GM18868 (cell line): ENCODE results near the gene CYP4F3.
"Not testable (repeated sequence)": the region's sequence is repeated elsewhere in the genome, so short reads cannot be mapped to it uniquely, and the experiment has no call there.

Experiments
- ATAC-seq: cut with Tn5 transposase; IDR thresholded peaks from one replicate; pipeline ENCODE4 v1.9.1; 2021; ENCODE audit warnings: mild to moderate bottlenecking, moderate library complexity; ENCODE audit not compliant: unreplicated experiment

Gene CYP4F3

DNA sequence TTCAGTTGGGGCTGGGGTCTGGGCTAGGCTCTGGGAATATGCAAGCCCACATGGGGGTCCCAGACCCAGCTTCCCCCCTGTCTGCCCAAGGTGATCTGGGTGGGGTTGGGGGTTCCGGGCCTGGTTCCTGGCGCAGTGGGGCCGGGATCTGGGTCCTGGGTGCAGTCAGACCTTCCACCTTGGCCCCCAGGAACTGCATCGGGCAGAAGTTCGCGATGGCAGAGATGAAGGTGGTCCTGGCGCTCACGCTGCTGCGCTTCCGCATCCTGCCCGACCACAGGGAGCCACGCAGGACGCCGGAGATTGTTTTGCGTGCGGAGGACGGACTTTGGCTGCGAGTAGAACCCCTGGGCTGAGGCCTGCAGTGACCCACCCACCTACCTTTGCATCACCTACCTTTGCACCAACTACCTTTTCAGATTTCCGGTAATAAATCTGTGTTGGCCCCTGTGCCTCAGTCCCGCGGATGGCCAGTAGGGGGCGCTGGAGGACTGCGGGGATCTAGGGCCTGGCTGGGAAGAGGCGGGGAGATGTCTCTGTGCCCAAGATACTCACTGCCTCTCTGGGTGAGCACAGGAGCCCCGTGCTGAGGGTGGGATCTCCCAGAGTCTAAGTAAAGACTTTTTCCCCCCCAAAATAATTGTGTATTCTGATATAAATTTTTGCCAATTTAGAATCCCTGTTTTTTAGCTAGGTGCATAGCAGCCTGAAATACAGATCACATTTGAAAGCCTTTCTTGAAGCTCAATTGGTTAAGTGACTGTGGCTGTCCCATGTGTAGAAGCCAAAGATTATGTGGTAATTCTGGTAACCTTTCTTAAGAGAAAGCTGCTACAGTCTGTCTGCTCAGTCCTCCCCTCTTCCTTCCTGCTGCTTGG lies 11.5 kb upstream of the CYP4F3 start:
- no peak for ATAC-seq

DNA sequence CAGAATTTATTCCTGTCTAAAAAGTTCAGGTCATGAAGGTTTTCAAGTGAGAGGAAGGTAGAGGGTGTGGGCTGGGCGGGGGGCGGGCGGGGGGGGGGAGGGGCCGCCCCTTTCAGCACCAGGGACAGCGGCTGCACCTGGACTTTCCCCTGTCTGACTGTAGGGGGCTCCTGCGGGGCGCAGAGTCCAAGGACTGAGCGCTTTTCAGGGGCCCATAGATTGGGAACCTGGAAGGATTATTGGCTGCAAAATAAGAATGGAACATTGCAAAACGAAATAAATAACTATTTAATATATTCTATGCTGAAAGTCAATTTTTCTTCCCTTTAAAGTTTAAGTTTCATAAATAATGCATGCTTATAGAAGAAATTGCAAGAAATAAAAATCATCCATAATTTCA lies 8.9 kb upstream of the CYP4F3 start:
- no peak for ATAC-seq

DNA sequence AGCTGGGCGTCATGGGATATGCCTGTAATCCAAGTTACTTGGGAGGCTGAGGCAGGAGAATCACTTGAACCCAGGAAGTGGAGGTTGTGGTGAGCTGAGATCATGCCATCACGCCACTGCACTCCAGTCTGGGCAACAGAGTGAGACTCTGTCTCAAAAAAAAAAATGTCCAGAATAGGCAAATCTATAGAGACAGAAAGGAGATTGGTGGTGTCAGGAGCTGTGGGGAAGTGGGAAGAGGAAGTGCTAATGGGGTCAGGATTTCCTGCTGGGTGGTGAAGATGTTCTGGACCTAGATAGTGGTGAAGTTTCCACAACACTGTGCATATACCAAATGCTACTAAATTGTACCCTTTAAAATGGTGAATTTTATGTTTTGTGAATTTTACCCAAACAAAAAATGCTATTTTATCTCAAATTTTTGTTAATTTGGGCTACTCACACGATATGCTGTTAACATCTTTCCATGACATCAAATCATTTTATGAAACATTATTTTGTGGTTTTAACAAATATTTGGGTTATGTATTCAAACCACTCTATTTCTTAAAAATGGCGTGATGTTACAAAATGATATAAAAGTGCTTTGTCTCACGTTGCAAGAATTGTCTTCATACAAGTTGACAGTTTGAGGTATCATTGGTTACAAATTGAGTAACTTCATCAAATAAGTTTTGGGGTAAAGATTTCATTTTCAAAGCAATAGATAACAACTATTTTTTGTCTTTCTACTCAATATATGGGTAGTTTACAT lies 7.4 kb upstream of the CYP4F3 start:
- ATAC-seq: no peak

DNA sequence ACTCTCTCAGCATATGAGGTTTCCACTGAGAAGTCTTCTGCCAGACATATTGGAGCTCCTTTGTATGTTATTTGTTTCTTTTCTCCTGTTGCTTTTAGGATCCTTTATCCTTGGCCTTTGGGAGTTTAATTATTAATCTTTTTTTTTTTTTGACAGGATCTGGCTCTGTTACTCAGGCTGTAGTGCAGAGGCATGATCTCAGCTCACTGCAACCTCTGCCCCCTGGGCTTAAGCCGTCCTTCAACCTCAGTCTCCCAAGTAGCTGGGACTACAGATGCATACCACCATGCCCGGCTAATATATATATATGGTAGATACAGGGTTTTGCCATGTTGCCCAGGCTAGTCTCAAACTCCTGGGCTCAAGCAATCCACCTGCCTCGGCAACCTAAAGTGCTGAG lies 6.6 kb upstream of the CYP4F3 start:
- no peak for ATAC-seq

DNA sequence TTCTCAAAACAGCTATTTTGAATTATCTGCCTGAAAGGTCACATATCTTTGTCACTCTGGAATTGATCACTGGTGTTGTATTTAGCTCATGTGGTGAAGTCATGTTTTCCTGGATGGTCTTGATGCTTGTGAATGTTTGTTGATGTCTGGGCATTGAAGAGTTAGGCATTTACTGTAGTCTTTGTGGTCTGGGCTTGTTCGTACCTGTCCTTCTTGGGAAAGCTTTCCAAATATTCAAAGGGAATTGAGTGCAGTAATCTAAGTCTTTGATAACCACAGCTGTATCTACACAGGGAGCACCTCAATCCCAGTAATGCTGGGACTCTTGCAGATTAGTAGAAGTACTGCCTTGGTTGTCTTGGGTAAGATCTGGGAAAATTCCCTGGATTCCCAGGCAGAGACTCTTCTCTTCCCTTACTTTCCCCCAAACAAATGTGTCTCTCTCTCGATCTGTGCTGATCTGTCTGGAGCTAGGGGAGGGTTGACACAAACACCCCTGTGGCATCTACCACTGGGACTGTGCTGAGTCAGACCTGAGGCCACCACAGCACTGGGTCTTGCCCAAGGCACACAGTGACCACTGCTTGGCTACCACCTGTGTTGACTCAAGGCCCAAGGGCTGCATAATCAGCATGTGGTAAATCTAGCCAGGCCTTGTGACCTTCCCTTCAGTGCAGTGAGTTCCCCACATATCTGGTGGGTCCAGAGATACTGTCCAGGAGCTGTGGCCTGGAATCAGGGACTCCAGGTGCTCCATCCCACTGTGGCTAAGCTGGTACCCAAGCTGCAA lies 5.5 kb upstream of the CYP4F3 start:
- ATAC-seq: no peak

DNA sequence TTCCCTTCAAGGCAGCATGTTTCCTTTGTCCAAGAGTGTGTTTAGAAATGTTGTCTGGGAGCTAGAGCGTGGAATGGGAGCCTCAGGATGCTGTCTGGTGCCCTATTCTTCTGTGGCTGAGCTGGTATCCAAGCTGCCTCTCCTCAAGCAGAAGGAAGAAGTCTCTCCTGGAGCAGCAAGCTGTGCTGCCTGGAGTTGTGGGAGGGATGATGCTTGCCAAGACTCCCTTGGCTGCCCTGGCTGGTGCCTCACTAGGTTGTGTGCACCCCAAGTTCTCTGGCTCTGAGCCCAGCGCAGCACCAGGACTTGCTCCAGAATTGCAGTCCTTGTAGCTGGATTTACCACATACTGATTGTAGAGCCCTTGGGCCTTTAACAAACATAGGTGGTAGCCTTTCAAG lies 4.7 kb upstream of the CYP4F3 start:
- ATAC-seq: no peak

DNA sequence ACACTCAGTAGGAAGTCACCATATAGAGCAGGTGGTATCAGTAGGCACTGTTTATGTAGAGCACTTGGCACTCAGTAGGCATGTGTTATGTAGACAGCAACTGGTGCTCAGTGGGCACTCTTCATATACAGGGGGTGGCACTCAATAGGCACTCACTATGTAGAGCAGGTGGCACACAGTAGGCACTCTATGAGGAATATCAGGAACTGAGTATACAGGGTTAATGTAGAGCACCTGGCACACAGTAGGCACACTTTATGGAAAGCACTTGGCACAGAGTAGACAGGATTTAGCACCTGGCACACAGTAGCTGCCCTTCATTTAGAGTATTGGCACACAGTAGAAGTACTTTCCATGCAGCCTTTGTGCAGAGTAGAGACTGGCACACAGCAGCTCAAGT lies 1.1 kb upstream of the CYP4F3 start:
- no peak for ATAC-seq

DNA sequence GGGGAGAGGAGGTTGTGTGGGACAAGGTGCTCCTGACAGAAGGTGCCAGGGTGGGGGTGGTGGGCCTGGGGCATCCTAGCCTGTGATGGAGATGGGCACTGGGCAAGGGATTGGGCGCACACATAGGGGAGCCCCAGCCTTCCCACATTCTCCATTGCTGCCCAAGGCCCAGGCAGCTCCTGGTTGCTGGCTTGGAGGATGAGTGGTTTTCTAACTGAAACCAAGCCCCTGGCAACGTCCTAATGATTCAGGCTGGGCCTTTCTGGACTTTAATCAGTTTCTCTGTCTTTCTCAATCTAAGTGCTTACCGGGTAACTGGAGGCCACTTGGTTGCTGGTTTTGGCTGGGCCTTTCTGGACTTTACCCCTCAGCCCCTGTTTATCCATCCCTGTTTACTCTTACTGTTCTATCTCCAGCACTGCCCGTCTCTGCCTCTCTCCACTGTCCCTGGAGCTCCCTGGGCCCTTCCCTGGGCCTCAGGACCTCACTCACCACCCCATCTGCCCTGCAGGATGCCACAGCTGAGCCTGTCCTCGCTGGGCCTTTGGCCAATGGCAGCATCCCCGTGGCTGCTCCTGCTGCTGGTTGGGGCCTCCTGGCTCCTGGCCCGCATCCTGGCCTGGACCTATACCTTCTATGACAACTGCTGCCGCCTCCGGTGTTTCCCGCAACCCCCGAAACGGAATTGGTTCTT lies 354 bp downstream of the CYP4F3 start:
- ATAC-seq: no peak

DNA sequence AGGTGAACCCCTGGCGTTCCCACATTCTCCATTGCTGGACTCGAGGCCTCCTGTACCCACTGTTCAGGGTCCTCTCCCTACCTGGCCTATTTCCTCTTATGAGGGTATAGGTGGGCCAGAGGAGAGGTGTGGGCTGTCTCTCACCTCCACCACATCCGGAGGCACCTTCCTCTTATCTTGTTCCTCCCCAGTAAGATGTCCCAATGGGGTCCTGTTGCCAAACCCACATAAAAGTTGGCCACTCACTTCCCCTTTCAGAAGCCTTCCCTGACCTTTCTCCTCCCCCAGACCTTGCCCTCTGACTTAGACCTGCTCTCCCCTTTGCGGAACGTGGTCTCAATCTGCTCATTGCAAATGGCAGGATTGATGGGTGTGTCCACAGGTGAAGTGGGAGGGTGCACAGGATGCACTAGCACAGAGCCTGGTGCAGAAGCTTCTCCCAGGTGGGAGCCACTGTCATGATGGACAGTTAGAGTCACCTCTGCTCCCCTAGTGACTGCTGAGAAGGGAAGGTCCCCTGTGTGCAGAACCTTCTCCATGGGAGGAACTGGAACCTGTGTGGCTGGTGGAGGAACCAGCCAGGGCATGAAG lies 1.3 kb downstream of the CYP4F3 start:
- no peak for ATAC-seq

DNA sequence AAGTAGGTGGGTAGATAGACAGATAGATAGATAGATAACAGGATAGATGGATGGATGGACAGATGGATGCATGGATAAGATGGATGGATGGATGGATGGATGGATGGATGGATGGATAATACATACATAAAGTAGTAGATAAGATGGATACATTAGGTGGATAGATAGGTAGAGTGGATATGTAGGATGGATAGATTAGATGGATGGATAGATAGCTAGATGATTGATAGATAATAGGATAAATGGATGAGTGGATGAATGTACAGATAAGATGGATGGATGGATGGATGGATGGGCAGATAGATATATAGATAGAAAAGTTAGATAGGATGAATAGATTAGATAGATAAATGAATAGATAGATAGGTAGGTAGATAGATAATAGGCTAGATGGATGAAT lies 2.1 kb downstream of the CYP4F3 start:
- ATAC-seq: no peak

DNA sequence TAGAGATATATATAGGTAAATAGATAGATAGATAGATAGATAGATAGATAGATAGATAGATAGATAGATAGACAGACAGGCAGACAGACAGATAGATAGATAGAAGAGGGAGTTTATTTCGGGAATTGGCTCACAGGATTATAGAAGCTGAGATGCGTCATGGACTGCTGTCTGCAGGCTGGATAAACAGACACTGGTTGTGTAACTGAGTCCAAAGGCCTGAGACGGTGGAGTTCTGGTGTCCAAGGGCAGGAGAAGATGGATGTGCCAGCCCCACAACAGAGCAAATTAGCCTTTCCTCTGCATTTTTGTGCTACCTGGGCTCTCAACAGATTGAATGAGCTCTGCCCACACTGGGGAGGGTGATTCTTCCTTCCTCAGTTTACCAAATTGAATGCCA lies 2.7 kb downstream of the CYP4F3 start:
- no peak for ATAC-seq

DNA sequence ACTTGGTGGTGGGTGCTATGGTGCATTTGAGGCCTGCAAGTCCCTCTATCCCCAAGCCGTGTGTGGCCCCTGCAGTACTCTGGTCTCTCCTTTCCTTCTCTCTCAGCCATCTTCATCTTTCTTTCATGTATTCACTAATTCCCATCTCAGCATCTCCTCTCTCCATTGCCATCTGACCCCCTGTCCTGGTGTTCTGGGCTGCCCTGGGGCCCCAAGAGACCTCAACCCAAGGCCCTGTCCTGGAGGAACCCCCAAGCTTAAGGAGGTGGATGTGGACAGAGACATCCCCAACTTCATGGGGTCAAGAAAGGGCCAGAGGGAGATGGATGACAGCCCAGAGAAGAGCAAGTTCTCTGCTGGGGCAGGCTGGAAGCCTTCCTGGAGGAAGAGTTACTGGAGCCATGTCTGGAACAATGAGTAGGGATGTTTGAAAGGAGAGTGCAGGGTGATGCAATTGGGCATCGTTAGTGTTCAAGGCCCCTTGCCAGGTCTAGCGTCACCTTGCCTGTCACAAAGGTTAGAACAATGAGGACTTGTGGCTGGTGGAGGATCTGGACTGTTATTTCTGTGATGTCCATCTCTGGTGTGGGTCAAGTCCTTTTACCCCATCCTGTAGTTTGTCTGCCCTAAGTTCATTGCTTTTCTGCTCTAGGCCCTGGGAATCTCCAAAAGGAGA lies 3.5 kb downstream of the CYP4F3 start:
- ATAC-seq: no peak

DNA sequence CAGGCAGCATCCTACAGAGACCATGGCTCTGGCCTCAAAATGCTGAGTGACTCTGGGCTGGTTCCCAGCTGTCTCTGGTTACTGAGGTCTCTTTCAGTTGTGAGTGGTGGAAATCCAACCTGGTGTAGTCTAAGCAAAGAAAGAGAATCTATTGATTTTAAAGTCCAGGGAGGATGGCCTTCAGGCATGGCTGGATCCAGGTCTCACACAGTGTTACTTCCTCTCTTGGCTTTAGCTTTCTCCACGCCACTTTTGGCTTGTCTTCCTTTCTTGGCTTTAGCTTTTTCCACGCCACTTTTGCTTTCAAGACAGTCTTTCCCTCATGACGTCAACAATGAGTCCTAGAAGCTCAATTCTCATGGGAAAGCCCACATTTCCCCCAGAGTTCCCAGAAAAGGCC lies 4.1 kb downstream of the CYP4F3 start:
- ATAC-seq: no peak

DNA sequence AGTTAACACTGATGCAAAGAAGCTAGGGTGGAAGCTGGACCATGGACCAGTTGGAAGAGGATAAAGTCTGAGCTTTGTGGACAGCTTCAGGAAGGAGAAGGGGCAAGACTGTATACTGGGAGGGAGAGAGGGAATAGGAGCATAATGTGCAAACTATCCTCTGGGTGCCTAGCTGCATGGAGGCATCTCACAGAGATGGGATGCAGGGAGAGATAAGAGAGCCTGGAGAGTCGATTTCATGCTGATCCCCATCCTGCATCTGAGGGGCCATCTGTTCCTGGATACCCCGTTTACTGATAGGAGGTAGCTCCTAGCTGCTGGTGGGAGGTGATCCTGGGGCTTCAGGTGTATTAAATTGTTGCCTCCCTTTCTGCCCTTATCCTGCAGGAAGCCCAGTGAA lies 8.8 kb downstream of the CYP4F3 start:
- no peak for ATAC-seq

DNA sequence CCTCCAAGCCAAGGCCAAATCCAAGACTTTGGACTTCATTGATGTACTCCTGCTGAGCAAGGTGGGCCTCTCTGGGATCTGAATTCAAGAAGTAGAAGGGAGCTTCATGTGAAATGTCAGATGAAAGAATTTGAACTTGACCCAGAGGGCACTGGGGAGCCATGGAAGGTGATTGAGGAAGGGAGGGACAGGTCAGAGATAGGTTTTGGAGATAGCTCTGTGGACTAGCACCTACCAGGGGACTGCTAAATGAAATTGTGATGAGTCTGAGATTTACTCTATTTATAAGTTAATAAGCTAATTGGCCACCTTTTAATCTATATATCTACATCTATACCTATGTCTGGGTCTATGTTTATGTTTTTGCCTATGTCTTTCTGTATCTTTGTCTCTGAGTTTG lies 9.4 kb downstream of the CYP4F3 start:
- ATAC-seq: not testable (repeated sequence)

DNA sequence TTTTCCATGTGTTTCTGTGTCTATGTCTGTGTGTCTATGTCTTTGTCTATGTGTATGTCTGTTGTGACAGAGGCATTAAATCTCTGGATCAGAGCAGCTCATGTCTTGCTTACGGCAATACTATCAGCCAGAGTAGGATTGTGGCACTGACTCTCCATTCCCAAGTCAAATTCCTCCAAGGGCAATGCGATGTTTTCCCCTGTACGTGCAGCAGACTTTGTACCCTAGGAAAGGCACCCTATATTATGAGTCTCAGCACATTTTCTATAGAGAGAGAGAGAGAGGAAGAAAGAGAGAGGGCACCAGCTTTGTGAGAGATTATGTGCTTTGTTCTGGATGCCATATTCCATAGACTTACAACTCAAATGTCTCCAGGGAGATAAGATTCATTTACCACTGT lies 11.1 kb downstream of the CYP4F3 start:
- ATAC-seq: no peak

DNA sequence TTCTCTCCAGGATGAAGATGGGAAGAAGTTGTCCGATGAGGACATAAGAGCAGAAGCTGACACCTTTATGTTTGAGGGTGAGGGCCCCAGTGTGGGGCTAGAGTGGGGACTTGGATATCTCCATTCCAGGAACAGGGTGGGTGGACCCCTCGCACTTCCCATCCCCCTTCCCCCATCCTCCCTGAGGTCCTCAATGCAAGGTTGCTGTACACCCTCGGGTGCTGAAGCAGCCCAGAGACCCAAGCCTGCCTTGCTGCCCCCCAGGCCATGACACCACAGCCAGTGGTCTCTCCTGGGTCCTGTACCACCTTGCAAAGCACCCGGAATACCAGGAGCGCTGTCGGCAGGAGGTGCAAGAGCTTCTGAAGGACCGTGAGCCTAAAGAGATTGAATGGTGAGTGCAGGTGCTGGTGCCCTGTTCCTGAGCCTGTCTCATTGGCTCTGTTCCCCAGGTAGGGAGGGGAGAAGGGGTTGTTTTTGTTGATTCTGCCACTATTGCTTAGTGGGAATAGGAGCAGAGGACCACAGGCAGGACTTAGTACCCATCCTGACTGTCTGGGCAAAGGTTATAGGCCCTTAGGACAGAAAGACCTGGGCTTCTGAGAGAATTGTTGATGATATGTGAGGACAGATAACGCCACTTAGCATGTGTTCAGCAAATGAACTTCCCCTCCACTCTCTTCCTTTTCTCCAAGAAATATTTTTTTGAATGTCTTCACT lies 12.0 kb downstream of the CYP4F3 start:
- ATAC-seq: no peak

DNA sequence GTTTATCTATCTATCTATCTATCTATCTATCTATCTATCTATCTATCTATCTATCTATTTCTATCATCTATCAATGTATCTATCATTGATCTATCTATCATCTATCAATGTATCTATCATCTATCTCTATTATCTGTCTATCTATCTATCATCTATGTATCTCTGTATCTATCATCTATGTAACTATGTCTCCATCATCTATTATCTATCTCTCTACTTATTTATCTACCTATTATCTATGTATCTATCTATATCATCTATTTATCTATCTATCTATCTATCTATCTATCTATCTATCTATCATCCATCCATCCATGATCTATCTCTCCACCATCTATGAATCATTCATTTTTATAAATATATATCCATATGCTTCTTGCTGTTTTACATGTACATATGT lies 15.8 kb downstream of the CYP4F3 start:
- no peak for ATAC-seq

DNA sequence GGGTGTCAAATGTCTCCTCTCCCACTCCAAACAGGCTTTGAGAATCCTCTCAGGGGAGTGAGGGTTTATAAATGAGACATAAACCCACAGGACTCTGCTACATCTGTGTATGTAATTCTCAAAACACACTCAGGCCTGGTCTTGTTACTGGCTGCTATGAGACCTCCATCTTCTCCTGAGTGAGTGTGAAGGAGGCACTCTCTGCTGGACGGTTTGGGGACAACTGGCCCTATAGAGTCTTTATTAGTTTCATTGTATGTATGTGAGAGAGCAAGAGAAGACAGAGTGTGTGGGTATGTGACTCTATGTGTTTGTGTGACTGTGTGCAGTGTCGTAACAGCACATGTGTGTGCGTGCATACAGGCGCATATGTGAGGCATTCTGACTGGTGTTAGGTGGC lies 22.6 kb downstream of the CYP4F3 start:
- no peak for ATAC-seq
